MM.1S (cell line): ENCODE data around the gene LIF.
A peak's percentile ranks its signal among the peaks of the same experiment; 100 is the strongest.

Source experiments
- DNase-seq: peaks from one replicate; pipeline ENCODE4 v3.0.0-alpha.2; 2015
- H2AFZ ChIP-seq: fragments of 300-600 bp; sonication (generic); 2 replicates; pipeline ENCODE4 v1.6.0; 2016; ENCODE audit warnings: antibody characterized with exemption, low read length
- H3F3A ChIP-seq: fragments of 300-600 bp; sonication (generic); 2 replicates; pipeline ENCODE4 v1.6.1; 2016; ENCODE audit warnings: mild to moderate bottlenecking, antibody characterized with exemption, low read length, moderate library complexity, mixed read lengths; ENCODE audit not compliant: insufficient read depth
- H3K27ac ChIP-seq: fragments of 300-600 bp; sonication (generic); 2 replicates; pipeline ENCODE4 v1.5.1; 2016; ENCODE audit warnings: mild to moderate bottlenecking, low read length
- H3K27me3 ChIP-seq: fragments of 300-600 bp; sonication (generic); replicated peaks from 2 replicates; pipeline ENCODE4 v1.6.0; 2016; ENCODE audit warnings: low read length; ENCODE audit not compliant: insufficient read depth
- H3K36me3 ChIP-seq: fragments of 300-600 bp; sonication (generic); replicated peaks from 2 replicates; pipeline ENCODE4 v1.6.1; 2016; ENCODE audit warnings: mild to moderate bottlenecking, low read length, mixed read lengths; ENCODE audit not compliant: insufficient read depth
- H3K4me1 ChIP-seq: fragments of 300-600 bp; sonication (generic); 2 replicates; pipeline ENCODE4 v1.6.1; 2016; ENCODE audit warnings: low read length, mixed read lengths
- H3K4me2 ChIP-seq: fragments of 300-600 bp; sonication (generic); 2 replicates; pipeline ENCODE4 v1.6.0; 2016; ENCODE audit warnings: low read depth, low read length
- H3K4me3 ChIP-seq: fragments of 300-600 bp; sonication (generic); 2 replicates; pipeline ENCODE4 v1.5.1; 2016; ENCODE audit warnings: low read length, mixed read lengths
- H3K79me2 ChIP-seq: fragments of 300-600 bp; sonication (generic); 2 replicates; pipeline ENCODE4 v1.6.1; 2016; ENCODE audit warnings: mixed run types, low read length, mixed read lengths
- H3K9ac ChIP-seq: fragments of 300-600 bp; sonication (generic); 2 replicates; pipeline ENCODE4 v1.6.1; 2016; ENCODE audit warnings: low read length, mixed read lengths
- H3K9me2 ChIP-seq: fragments of 300-600 bp; sonication (generic); replicated peaks from 2 replicates; pipeline ENCODE4 v1.6.1; 2016; ENCODE audit warnings: mild to moderate bottlenecking, low read length, mixed read lengths; ENCODE audit not compliant: insufficient read depth
- H3K9me3 ChIP-seq: fragments of 300-600 bp; sonication (generic); replicated peaks from 2 replicates; pipeline ENCODE4 v1.6.1; 2016; ENCODE audit warnings: mild to moderate bottlenecking, low read length, mixed read lengths; ENCODE audit not compliant: insufficient read depth
- H4K20me1 ChIP-seq: fragments of 300-600 bp; sonication (generic); 2 replicates; pipeline ENCODE4 v1.6.1; 2016; ENCODE audit warnings: mild to moderate bottlenecking, low read length, moderate library complexity, mixed read lengths; ENCODE audit not compliant: insufficient read depth
- EZH2 ChIP-seq: fragments of 300-600 bp; sonication (generic); optimal IDR thresholded peaks from 2 replicates; pipeline ENCODE3; 2017; ENCODE audit warnings: low read depth, mild to moderate bottlenecking, antibody characterized with exemption, low read length, mixed read lengths
- EZH2phosphoT487 ChIP-seq: fragments of 300-600 bp; sonication (generic); IDR thresholded peaks from 2 replicates; pipeline ENCODE4 v1.6.1; 2018; ENCODE audit warnings: antibody characterized with exemption, low read length
- TF ChIP-seq, protein P1 (sequence below): fragments of 300-600 bp; sonication (generic); IDR thresholded peaks from 2 replicates; pipeline ENCODE4 v1.5.1; 2016; ENCODE audit warnings: antibody characterized with exemption, low read length, mixed read lengths

The LIF gene

DNA sequence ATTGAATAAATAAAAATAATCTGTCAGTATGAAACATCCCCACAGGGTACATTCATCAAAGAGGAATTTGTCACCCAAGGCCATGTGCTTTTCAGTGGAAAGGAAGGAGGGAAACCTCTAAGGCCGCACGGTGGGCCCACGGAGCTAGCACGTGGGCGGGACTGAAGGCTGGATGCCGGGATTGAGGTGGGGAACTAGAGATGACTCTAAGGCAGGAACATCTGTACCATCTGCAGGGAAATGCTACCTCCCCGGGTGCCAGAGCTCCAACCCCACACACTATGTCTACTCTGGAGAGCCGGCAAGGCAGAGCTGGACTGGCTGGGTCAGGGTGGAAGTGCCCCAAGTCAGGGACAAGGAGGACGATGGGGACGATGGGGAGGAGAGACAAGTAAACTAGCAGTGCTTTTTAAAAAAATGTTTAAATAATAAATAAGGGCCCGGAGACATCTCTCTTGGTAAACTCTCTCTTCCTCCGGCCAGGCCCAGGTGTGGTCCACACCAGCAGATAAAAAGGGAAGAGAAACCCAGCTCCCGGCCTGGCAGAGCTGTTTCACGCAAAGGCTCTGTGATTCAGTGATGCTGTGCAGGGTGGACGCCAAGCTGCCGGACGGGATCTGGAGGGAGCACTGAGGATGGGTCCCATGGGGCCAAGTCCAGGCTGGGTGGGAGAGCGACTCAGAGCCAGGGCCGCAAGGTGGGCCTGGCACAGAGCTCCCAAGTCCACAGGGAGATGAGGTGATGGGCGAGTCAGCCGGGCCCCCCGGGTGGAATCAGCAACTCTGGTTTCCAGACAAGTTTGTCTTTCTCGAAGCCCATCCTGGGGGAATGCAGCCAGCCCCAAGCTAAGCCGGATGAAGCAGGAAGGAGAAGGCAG lies 5.8 kb downstream of the LIF start:
- H3K27ac ChIP-seq, result no peak overlapping the region
- H3K79me2 ChIP-seq, result no peaks in the 10 kb centered on the region
- peaks cover 4% of the 10 kb centered on the region; the same call in 1 of the 2 replicates for H3K4me1 ChIP-seq
- no peak for TF ChIP-seq EZH2
- TF ChIP-seq EZH2phosphoT487, result no peak
- TF ChIP-seq, protein P1, sequence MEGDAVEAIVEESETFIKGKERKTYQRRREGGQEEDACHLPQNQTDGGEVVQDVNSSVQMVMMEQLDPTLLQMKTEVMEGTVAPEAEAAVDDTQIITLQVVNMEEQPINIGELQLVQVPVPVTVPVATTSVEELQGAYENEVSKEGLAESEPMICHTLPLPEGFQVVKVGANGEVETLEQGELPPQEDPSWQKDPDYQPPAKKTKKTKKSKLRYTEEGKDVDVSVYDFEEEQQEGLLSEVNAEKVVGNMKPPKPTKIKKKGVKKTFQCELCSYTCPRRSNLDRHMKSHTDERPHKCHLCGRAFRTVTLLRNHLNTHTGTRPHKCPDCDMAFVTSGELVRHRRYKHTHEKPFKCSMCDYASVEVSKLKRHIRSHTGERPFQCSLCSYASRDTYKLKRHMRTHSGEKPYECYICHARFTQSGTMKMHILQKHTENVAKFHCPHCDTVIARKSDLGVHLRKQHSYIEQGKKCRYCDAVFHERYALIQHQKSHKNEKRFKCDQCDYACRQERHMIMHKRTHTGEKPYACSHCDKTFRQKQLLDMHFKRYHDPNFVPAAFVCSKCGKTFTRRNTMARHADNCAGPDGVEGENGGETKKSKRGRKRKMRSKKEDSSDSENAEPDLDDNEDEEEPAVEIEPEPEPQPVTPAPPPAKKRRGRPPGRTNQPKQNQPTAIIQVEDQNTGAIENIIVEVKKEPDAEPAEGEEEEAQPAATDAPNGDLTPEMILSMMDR, result no peak
- no peaks in the 10 kb centered on the region for H3K36me3 ChIP-seq
- H3K9me2 ChIP-seq, result no peaks in the 10 kb centered on the region
- no peaks in the 10 kb centered on the region for H4K20me1 ChIP-seq
- H2AFZ ChIP-seq, result no peak overlapping the region
- H3K9ac ChIP-seq, result no peak overlapping the region
- peak overlapping the region; percentile 24; the same call in 1 of the 2 replicates for H3K4me2 ChIP-seq
- no peaks in the 10 kb centered on the region; the same call in 1 of the 2 replicates for H3F3A ChIP-seq
- H3K9me3 ChIP-seq, result no peaks in the 10 kb centered on the region
- H3K4me3 ChIP-seq, result no peak overlapping the region
- DNase-seq, result no peak
- H3K27me3 ChIP-seq, result peaks cover 53% of the 10 kb centered on the region

DNA sequence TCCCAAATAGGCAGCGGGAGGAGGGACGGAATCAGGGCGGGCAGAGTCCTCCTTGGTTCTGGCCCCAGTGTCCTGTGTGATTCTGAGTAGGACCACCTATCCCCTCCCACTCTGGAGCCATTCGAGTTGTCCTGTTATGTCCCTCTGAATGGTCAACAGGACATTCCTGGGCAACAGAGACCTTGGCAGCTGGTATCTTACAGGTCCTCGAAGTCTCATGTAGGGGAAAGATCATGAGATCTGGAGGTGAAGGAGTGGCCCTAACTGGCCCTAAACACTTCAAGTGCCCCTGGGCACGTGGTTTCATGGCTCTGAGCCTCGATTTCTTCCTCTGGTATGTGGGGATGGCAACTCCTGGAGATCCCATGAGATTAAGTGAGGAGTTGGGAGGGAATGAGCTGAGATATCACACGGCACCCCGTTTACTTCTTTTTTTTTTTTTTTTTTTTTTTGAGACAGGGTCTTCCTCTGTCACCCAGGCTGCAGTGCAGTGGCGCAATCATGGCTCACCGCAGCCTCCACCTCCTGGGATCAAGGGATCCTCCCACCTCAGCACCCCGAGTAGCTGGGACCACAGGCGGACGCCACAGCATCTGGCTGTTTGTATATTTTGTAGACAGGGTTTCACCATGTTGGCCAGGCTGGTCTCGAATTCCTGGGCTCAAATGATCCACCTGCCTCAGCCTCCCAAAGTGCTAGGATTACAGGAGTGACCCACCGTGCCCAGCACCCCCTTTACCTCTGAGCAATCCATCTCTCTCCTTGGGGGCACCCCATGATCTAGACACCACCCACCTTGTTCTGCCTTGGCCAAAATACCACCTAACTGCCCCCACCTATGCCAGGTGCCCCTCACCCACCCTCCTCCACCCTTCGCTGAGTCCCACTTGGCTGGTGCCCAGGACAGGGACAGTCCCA lies 6.8 kb downstream of the LIF start:
- Histone ChIP-seq H2AFZ (no peak overlapping the region), H3K9me3 (no peaks in the 10 kb centered on the region), H3K4me3 (no peak overlapping the region), H3K36me3 (no peaks in the 10 kb centered on the region), H3K9ac (no peak overlapping the region), H3K4me1 (0 out of 2 replicates have a peak, but pooled peaks cover 4% of the 10 kb centered on the region), H3K27ac (no peak overlapping the region), H3K27me3 (peaks cover 46% of the 10 kb centered on the region), H3K9me2 (no peaks in the 10 kb centered on the region), H3K79me2 (no peaks in the 10 kb centered on the region), H3F3A (no peaks in the 10 kb centered on the region; the same call in 1 of the 2 replicates), H3K4me2 (no peak overlapping the region), H4K20me1 (no peaks in the 10 kb centered on the region)
- DNase-seq, result no peak
- no peak for TF ChIP-seq EZH2
- TF ChIP-seq, protein P1, result no peak
- no peak for TF ChIP-seq EZH2phosphoT487

DNA sequence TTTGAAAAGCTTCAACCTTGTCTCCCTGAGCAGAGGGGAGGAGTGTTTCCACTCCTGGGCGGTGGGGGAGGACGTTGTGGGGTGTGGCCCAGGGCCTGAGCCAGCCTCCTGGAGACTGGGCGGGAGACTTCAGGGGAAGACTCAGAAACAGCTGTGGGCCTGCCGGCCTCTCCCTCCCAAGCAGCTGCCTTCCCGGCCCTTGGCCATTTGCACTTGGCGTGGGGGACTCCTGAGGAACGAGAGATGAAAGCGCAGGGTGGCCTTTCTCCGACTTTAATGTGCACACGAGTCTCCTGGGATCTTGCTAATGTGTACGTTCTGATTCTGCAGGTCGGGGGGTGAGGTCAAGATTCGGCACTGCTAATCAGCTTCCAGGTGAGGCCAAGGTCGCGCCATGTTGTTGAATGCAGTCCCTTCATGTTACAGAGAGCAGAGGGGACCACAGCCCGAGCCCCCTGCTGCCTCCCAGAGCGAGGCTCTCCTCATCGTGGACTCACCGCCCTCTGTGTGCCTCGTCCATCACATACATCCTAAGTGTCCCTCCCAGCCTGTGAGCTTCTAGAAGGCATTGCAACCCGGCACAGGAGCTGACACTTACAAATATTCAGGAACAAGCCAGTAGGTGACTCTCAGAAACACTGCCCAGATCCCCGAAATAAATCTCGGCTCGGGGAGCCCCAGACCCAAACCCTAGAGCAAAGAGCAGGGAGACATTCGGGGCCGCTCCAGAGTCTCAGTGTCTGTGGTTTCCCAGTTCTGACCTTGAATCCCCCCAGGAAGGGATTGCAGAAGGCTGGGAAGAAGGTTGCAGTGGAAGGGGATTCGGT lies 7.7 kb downstream of the LIF start:
- no peaks in the 10 kb centered on the region; the same call in 1 of the 2 replicates for H3F3A ChIP-seq
- no peaks in the 10 kb centered on the region for H3K79me2 ChIP-seq

More for the DNA sequence above, 7.7 kb downstream of the LIF start:
- no peak overlapping the region for H3K4me3 ChIP-seq
- no peak for DNase-seq
- no peaks in the 10 kb centered on the region for H3K9me2 ChIP-seq
- H3K9ac ChIP-seq, result no peak overlapping the region
- H3K4me2 ChIP-seq, result no peak overlapping the region
- no peaks in the 10 kb centered on the region for H4K20me1 ChIP-seq
- 0 out of 2 replicates have a peak, but pooled peaks cover 4% of the 10 kb centered on the region for H3K4me1 ChIP-seq
- no peaks in the 10 kb centered on the region for H3K9me3 ChIP-seq
- H3K36me3 ChIP-seq, result no peaks in the 10 kb centered on the region
- peaks cover 37% of the 10 kb centered on the region for H3K27me3 ChIP-seq
- no peak overlapping the region for H3K27ac ChIP-seq
- no peak for TF ChIP-seq EZH2
- no peak for TF ChIP-seq EZH2phosphoT487
- TF ChIP-seq, protein P1, result no peak
- H2AFZ ChIP-seq, result no peak overlapping the region
